ENCODE data around the gene VTA1. TPM values are rescaled to one million over a fixed set of nuclear protein-coding genes. Genes with fewer than 3 reads are reported as not detected.

The VTA1 gene
- 28.9 to 48.4 TPM (median 44.0 TPM) in 5 replicates for total RNA-seq (2022; extraction: Qiagen RNA extraction; ENCODE audit: low read depth)

GRCh38 chr6:142146828-142147662 lies at the start of gene VTA1, which contains the start of gene NMBR:
Gene VTA1, plus strand, starts transcription at chr6:142147263. Its CDS starts 25 bp downstream, at chr6:142147288.
Gene NMBR, minus strand, starts transcription at chr6:142147122. Its CDS starts 58,464 bp downstream, at chr6:142088658.

DNA sequence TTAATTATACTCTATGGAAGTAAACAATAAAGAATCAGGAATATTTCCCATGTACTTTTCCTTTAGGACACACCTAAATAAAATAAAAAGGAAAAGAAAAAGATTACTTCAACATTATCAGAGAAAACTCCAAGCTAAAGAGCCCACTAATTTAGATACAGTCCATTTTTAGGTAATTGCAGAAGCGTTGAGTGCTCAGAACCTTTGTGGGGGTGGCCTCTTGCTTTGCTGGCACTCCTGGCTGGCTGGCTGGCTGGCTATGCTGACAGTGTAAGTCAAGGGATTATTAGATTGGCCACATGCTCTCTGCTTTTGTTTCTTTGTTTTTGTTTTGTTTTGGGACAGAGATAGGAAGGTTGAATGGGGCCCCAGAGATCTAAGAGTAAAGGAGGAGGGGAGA lies 14.4 kb upstream of the VTA1 start, which contains the start of gene GJE1:
TSS of gene GJE1 (plus strand) at position 301 of the 400 bp plus-strand sequence. CDS start 234 bp downstream, outside the sequence.

Other genes with a start within 250 kb of the VTA1 start
- not detected in 5 replicates for gene GJE1, start 14.3 kb upstream of the VTA1 start, total RNA-seq (2022; extraction: Qiagen RNA extraction; ENCODE audit: low read depth)
- gene NMBR, start 141 bp upstream of the VTA1 start, total RNA-seq (2022; extraction: Qiagen RNA extraction; ENCODE audit: low read depth), result not detected in 5 replicates
- gene ADGRG6, start 154.7 kb downstream of the VTA1 start, total RNA-seq (2022; extraction: Qiagen RNA extraction; ENCODE audit: low read depth), result 22.6 to 55.5 TPM (median 50.3 TPM) in 5 replicates

All from A549 treated with RU486 at 1 μM for 4 hours (cell line).